HG03520 (cell line): ENCODE measurements around the gene TENT4B.
"Not testable (repeated sequence)": the region's sequence is repeated elsewhere in the genome, so short reads cannot be mapped to it uniquely, and the experiment has no call there.

Experiments
- ATAC-seq: cut with Tn5 transposase; IDR thresholded peaks from one replicate; pipeline ENCODE4 v1.9.1; 2021; ENCODE audit warnings: mild to moderate bottlenecking, moderate library complexity; ENCODE audit not compliant: unreplicated experiment

Gene TENT4B

GRCh38 chr16:50152807-50153595 lies at the start of gene TENT4B:
Gene TENT4B, plus strand, starts transcription at chr16:50153306. Its CDS starts 316 bp downstream, at chr16:50153622.
- peak; percentile 63 for ATAC-seq

- ATAC-seq: no peak
These were observed 49.3 kb upstream of the TENT4B start for GRCh38 chr16:50103764-50104163.

GRCh38 chr16:50114357-50115129 lies 38.6 kb upstream of the TENT4B start:
- no peak for ATAC-seq

GRCh38 chr16:50120711-50121110 lies 32.4 kb upstream of the TENT4B start:
- ATAC-seq: no peak

DNA sequence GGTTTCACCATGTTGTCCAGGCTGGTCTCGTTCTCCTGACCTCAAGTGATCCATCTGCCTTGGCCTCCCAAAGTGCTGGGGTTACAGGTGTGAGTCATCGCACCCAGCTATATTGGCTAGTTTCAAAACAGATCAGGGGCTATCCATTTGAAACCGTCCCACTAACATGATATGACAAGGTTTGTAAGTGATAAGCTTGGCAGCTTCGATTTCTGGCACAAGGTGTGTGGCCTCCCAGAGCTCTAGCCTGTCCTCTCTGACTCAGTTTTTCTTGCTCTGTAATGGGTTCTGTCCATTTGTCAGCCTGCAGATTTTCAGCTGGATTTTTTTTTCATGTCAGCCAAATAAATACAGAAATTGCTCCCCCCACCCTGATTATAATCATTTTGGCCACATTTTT lies 31.8 kb upstream of the TENT4B start:
- peak; percentile 59 for ATAC-seq

- no peak for ATAC-seq
These were observed 31.2 kb upstream of the TENT4B start for GRCh38 chr16:50121721-50122445.

DNA sequence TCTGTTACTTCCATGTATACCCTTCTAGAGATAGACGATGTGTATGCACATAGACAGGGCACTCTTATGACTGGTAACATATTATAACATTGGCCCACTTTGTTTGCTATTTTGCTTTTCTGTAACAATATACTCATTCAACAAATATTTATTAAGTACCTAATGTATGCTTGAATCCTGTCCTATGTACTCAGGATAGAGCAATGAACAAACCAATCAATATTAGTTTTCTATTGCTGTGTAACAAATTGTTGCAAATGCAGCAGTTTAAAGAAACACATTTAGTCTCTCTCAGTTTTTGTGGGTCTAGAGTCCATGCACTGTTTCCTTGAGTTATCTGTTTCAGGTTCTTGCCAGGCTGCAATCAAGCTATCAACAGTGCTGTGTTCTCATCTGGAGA lies 29.7 kb upstream of the TENT4B start:
- no peak for ATAC-seq

DNA sequence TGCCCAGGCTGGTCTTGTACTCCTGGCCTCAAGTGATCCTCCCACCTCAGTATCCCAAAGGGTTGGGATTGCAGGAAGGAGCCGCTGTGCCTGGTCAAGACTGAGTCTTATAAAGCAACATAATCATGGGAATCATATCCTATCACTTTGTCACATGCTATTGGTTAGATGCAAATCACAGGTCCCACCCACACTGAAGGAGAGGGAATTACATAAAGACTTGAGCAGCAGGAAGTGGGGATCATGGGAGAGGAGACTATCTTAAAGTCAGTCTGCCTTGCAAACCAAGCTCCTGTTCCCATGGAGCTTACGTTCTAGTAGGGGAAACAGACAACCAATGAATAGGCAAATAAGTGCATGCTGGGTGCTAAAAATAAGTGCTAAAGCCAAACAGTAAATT lies 28.3 kb upstream of the TENT4B start:
- no peak for ATAC-seq

GRCh38 chr16:50126183-50126582 lies 26.9 kb upstream of the TENT4B start:
- ATAC-seq: no peak

GRCh38 chr16:50132571-50132970 lies 20.5 kb upstream of the TENT4B start:
- not testable (repeated sequence) for ATAC-seq

DNA sequence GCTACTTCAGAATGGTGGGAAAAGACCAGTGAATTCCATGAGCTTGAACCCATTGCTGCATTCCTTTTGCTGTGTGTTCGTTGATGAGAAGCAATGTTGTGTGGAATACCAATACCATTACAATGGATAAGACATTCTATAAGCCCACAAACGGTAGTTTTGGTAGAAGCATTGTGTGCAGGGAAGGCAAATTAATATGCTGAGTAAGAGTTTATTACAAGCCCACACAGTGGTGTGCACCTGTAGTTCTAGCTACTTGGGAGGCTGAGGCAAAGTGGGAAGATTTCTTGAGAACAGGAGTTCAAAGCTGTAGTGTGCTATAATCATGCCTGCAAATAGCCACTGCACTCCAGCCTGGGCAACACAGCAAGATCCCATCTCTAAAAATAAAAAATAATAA lies 19.9 kb upstream of the TENT4B start:
- no peak for ATAC-seq

DNA sequence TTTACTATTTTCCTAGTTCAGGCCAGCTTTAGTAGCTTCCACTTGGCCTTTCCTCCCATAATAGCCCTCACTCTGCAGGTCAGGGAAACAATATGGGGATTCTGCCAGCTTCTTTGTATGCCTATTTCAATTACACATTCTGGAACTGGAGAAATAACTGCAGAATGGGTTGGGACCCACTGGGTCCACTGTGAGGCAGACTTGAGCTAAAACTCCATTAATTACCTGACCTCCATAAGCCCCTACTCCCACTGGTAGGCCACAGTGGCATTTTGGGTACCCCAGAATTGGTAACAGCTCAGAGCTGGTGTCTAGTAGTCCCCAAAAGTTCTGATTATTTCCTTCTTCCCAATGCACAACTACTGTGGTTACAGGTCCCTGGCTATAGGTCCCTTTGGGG lies 16.7 kb upstream of the TENT4B start:
- ATAC-seq: no peak

DNA sequence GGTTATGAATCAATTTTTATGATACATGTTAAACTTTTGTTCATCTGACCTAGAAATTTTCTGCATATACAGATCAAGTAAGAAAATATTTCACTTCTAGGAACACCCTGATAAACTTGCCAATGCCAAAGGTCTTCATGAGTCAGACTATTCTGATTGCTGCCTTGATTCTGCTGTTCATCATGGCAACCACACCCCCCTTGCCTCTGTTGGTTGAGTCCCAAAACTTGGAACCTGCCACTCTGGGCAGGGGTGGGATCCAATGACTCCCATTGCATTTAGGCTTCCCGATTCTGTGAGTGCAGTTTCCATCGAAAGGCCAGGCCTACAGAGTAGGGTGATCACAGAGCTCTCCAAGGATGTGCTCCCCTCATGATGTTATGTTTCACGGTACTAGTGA lies 15.8 kb upstream of the TENT4B start:
- no peak for ATAC-seq

GRCh38 chr16:50139580-50139979 lies 13.5 kb upstream of the TENT4B start:
- no peak for ATAC-seq

GRCh38 chr16:50144211-50144610 lies 8.9 kb upstream of the TENT4B start:
- no peak for ATAC-seq

- ATAC-seq: no peak
These were observed 6.3 kb upstream of the TENT4B start for GRCh38 chr16:50146479-50147435.

DNA sequence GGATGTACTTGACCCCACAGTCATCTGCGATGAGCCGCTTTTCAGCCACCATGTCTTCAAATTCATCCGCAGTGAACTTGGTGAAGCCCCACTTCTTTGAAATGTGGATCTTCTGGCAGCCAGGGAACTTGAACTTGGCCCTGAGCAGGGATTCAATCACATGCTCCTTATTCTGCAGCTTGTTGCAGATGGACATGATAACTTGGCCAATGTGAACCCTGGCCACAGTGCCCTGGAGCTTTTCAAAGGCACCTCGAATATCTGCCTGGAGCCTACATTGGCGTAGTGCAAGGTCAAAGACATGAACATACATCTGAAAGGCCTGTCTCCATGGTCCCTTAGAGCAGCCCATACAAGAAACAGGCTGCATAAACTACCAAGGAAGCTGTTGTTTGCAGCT lies 1.8 kb upstream of the TENT4B start:
- no peak for ATAC-seq

DNA sequence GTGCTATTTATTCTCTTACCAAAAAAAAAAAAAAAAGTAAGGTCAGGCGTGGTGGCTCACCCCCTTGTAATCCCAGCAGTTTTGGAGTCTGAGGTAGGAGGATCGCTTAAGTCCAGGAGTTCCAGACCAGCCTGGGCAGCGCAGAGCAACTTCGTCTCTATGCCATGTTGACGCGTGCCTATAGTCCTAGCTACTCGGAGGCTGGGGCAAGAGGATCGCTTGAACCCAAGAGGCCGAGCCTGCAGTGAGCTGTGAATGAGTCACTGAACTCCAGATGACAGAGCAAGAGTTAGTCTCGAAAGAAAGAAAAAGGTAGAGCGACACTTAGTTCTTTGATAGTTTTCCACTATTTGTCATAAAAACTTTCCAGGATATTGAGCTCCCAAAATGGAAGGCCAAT lies 1.4 kb upstream of the TENT4B start:
- no peak for ATAC-seq

DNA sequence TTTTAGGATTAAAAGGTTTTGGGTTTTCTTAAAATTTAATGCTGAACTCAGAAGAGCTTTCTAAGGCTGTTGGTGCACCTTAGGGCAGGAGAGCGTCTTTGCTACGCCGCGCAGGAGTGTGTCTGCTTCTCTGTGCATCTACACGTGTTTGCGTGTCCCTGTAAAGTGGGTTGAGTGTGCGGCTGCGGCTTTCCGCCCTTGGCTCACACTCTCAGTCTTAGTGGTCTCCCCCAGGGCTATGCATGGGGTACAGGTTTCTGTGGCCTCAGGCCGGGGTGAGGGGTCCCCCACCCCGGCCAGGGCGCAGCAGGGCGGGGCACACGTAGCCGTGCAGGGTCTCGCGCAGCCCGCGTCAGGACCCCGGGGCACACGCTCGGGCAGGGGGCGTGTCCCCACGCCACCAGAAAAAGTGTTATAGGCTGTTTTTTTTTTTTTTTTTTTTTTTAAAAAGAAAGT lies 727 bp upstream of the TENT4B start:
- peak; percentile 44 for ATAC-seq
